ENCODE results near the gene BRI3BP. TPM values are rescaled to one million over a fixed set of nuclear protein-coding genes. Genes with fewer than 3 reads are reported as not detected.
"Not testable (repeated sequence)": the region's sequence is repeated elsewhere in the genome, so short reads cannot be mapped to it uniquely, and the experiment has no call there.

Gene BRI3BP
- total RNA-seq, 6 experiments from 2014 or later, result 4.7 to 11.4 (median 6.7) TPM

DNA sequence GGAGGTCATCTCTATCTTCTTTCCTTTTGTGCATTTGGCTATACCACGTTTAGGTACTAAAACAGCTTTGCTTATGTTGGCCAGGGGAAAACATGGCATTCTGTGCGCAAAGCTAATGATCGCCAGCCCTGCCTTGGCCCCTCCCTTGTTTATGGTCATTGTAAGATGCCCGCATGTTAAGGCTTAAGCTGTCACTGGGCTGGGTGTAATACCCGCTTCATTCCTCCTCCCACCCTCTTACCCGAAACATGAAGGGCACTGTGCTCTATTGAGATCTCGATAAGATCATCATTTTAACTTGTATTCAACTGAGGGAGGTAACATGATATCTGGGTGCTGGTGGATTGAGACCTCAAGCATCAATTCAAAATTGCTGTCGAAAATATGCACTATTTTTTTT, 34.7 kb downstream of the BRI3BP start:
- TF ChIP-seq POLR2A (IDR thresholded peaks at IDR 0.05), result no peak
- TF ChIP-seq, protein P1, sequence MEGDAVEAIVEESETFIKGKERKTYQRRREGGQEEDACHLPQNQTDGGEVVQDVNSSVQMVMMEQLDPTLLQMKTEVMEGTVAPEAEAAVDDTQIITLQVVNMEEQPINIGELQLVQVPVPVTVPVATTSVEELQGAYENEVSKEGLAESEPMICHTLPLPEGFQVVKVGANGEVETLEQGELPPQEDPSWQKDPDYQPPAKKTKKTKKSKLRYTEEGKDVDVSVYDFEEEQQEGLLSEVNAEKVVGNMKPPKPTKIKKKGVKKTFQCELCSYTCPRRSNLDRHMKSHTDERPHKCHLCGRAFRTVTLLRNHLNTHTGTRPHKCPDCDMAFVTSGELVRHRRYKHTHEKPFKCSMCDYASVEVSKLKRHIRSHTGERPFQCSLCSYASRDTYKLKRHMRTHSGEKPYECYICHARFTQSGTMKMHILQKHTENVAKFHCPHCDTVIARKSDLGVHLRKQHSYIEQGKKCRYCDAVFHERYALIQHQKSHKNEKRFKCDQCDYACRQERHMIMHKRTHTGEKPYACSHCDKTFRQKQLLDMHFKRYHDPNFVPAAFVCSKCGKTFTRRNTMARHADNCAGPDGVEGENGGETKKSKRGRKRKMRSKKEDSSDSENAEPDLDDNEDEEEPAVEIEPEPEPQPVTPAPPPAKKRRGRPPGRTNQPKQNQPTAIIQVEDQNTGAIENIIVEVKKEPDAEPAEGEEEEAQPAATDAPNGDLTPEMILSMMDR (IDR thresholded peaks at IDR 0.05), result no peak
- intact Hi-C loops (cut with DNase I), result no loop called here
- Histone ChIP-seq H3K9me3 (no peaks in the 10 kb centered on the region), H3K27ac (no peak overlapping the region), H3K4me1 (no peaks in the 10 kb centered on the region), H3K36me3 (no peaks in the 10 kb centered on the region), H3K4me3 (no peak overlapping the region), H3K27me3 (no peaks in the 10 kb centered on the region)
- DNase-seq (no peak), ATAC-seq (no peak)
- WGBS (ENCODE audit: insufficient coverage, low coverage, low lambda C conversion rate, missing lambda C conversion rate), result 97% methylated on average over 8 of the region's 8 CpGs

DNA sequence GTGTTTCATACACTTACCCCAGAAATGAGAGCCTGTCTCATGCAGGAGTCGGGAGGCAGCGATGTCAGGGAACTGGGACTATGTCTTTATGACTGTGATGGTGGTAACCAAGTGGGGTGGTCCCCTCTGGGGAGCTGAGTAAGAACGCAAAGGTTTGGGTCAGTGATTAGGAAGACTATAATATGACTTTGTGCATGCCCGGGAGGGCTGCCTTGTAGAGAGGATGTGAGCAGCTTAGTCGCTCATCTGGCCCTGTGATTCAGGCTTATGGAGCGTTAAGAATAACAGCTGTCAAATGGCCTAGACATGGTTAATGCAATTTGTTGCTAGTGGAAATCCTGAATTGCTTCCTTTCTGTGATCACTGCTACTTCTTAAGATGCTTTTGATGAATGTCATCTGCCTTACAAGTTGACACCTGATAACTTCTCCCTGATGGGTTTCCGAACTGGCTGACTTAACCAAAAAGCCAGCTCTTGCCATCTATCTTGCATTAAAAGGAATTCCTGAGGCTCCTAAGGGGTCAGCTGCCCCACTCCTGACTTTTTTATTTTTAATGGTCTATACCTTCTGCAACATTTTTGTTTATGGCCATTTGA, 36.4 kb downstream of the BRI3BP start:
- intact Hi-C loops (cut with DNase I), result no loop called here
- ATAC-seq (no peak), DNase-seq (no peak)
- H3K9me3 ChIP-seq, result no peaks in the 10 kb centered on the region
- no peak overlapping the region for H3K27ac ChIP-seq
- 86% methylated on average over 5 of the region's 7 CpGs for WGBS (ENCODE audit: insufficient coverage, low coverage, low lambda C conversion rate, missing lambda C conversion rate)
- no peak overlapping the region for H3K4me3 ChIP-seq
- no peaks in the 10 kb centered on the region for H3K27me3 ChIP-seq
- no peaks in the 10 kb centered on the region for H3K36me3 ChIP-seq
- TF ChIP-seq, protein P1 (IDR thresholded peaks at IDR 0.05), result no peak
- no peak for TF ChIP-seq POLR2A (IDR thresholded peaks at IDR 0.05)
- no peaks in the 10 kb centered on the region for H3K4me1 ChIP-seq

DNA sequence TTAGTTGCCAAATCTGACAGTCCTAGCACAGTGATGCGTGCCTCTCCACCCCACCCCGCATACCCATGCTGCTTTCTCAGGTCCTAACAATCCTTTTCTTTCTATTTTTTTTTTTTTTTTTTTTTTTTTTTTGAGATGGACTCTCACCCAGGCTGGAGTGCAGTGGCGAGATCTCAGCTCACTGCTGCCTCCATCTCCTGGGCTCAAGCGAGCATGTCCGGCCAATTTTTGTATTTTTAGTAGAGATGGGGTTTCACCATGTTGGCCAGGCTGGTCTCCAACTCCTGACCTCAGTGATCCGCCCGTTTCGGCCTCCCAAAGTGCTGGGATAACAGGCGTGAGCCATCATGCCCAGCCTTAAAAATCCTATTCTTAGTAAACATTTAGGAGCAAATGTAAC, 38.0 kb downstream of the BRI3BP start:
- H3K9me3 ChIP-seq; intact Hi-C loops (cut with DNase I): not testable (repeated sequence)
- 86% methylated on average over 9 of the region's 9 CpGs for WGBS (ENCODE audit: insufficient coverage, low coverage, low lambda C conversion rate, missing lambda C conversion rate)

DNA sequence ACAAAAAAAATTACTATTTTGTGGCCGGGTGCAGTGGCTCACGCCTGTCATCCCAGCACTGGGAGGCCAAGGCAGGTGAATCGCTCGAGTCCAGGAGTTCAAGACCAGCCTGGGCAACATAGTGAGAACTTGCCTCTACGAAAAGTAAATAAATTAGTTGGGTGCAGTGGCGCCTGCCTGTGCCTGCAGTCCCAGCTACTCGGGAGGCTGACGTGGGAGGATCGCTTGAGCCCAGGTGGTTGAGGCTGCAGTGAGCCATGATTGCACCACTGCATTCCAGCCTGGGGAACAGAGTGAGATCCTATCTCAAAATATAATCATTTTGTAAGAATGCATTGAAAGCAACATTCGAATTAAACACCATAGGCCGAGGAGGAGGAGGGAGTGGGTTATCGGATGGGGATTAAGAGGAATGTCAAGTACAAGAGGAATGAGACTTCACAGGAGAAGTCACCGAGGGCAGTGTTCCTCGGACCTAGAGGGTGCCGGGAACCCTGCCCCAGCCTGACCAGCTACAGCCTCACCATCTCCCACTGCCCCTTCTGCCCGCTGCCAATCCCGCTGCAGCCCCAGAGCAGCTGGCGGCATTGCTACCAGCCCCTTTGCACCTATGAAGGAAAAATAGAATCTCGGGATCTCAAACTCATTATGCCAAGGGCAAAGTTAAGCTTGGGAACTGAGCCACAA, 39.2 kb downstream of the BRI3BP start:
- Histone ChIP-seq H3K27me3 (no peaks in the 10 kb centered on the region), H3K27ac (no peak overlapping the region), H3K4me3 (no peak overlapping the region), H3K4me1 (no peaks in the 10 kb centered on the region), H3K9me3 (no peaks in the 10 kb centered on the region), H3K36me3 (no peaks in the 10 kb centered on the region)
- intact Hi-C loops (cut with DNase I), result no loop called here
- TF ChIP-seq, protein P1 (IDR thresholded peaks at IDR 0.05), result no peak
- TF ChIP-seq POLR2A (IDR thresholded peaks at IDR 0.05), result no peak
- 93% methylated on average over 15 of the region's 19 CpGs for WGBS (ENCODE audit: insufficient coverage, low coverage, low lambda C conversion rate, missing lambda C conversion rate)
- ATAC-seq (no peak), DNase-seq (no peak)

More for the DNA sequence above, 38.0 kb downstream of the BRI3BP start:
- H3K27me3 ChIP-seq, H3K4me3 ChIP-seq, H3K4me1 ChIP-seq, DNase-seq, H3K36me3 ChIP-seq, ATAC-seq, H3K27ac ChIP-seq: not testable (repeated sequence)

DNA sequence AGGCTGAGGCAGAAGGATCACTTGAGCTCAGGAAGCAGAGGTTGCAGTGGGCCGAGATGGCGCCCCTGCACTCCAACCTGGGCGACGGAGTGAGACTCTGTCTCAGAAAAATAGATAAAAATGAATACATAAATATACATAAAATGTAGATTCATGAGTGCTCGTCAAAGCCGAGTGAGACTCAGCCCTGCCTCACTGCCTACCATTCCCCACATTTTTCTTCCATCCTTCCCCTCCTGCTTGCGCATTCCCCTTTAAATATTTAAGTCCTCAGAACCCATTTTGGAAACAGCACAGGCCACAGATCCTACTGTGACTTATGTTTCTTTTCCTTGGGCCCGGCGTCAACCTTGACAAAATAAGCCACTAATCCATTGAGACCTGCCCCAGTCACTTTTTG, 39.8 kb downstream of the BRI3BP start:
- Histone ChIP-seq H3K4me1 (no peaks in the 10 kb centered on the region), H3K9me3 (no peaks in the 10 kb centered on the region), H3K36me3 (no peaks in the 10 kb centered on the region), H3K27ac (no peak overlapping the region), H3K27me3 (no peaks in the 10 kb centered on the region), H3K4me3 (no peak overlapping the region)
- WGBS (ENCODE audit: insufficient coverage, low coverage, low lambda C conversion rate, missing lambda C conversion rate), result 92% methylated on average over 6 of the region's 9 CpGs
- DNase-seq, result no peak
- no peak for TF ChIP-seq POLR2A (IDR thresholded peaks at IDR 0.05)
- TF ChIP-seq, protein P1 (IDR thresholded peaks at IDR 0.05), result no peak
- ATAC-seq, result no peak
- intact Hi-C loops (cut with DNase I), result no loop called here

Data from right lobe of liver (tissue), 6 donors.